NB4 (cell line): ENCODE results near the gene TMEM135.

Experiments used
- DNase-seq: peaks from one replicate; pipeline ENCODE4 v3.0.0; 2010; ENCODE audit warnings: low read depth
- H3K4me3 ChIP-seq: one replicate; pipeline ENCODE4 v1.5.1; 2011; ENCODE audit warnings: mild to moderate bottlenecking, low read depth, low read length, moderate library complexity
- MYC ChIP-seq: IDR thresholded peaks from 2 replicates; pipeline ENCODE4 v1.6.1; 2011; ENCODE audit warnings: low read depth, low read length
- POLR2A ChIP-seq: IDR thresholded peaks from 2 replicates; pipeline ENCODE4 v1.6.1; 2011; ENCODE audit warnings: mild to moderate bottlenecking; ENCODE audit not compliant: insufficient read length; ENCODE audit errors: extremely low read depth
- TF ChIP-seq, protein P1 (sequence below): IDR thresholded peaks from 2 replicates; pipeline ENCODE4 v1.6.1; 2011; ENCODE audit warnings: low read depth, low read length
- TF ChIP-seq, protein P2 (sequence below): IDR thresholded peaks from one replicate; pipeline ENCODE4 v1.5.1; 2012; ENCODE audit warnings: low read depth, low read length

The TMEM135 gene

DNA sequence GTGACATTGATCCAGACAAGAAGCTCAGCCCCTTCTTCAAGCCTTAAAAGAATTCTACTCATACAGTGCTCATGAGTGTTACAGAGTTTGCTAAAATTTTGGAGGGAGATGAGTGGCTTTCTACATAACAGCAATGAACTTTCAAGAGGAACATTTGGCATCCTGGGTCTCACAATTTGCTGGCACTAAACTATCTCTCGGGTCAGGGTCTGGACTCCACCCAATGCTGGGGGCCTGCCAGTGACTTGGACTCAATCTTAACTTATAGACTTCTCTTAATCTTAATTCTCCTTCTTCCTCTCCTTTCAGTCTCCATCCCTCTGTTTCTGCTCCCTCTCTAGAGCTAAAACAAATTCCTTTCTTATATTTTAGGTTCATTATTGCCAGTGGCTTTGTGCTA lies 317.9 kb downstream of the TMEM135 start:
- no peak for DNase-seq
- H3K4me3 ChIP-seq = no peak overlapping the region
- TF ChIP-seq, protein P1, sequence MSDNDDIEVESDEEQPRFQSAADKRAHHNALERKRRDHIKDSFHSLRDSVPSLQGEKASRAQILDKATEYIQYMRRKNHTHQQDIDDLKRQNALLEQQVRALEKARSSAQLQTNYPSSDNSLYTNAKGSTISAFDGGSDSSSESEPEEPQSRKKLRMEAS = no peak
- TF ChIP-seq POLR2A = no peak
- TF ChIP-seq, protein P2, sequence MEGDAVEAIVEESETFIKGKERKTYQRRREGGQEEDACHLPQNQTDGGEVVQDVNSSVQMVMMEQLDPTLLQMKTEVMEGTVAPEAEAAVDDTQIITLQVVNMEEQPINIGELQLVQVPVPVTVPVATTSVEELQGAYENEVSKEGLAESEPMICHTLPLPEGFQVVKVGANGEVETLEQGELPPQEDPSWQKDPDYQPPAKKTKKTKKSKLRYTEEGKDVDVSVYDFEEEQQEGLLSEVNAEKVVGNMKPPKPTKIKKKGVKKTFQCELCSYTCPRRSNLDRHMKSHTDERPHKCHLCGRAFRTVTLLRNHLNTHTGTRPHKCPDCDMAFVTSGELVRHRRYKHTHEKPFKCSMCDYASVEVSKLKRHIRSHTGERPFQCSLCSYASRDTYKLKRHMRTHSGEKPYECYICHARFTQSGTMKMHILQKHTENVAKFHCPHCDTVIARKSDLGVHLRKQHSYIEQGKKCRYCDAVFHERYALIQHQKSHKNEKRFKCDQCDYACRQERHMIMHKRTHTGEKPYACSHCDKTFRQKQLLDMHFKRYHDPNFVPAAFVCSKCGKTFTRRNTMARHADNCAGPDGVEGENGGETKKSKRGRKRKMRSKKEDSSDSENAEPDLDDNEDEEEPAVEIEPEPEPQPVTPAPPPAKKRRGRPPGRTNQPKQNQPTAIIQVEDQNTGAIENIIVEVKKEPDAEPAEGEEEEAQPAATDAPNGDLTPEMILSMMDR = no peak
- no peak for TF ChIP-seq MYC

DNA sequence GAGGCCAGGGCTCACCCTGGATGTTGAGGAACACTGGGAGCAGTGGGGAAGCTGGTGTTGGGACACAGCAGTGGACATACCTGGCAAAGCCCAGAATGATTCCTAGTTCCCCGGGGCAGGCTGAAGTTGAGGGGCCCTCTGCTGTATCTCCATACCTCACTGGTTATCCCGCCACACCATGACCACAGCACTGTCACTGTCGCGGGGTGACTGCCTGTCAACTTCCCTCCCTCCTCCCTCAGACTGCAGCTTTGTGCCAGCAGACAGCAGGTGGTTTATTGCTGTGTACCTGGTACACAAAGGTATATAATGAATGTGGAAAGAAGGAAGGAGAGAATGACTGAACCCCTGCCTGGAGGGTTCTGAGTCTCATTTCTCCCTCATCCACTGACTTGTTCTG lies 318.7 kb downstream of the TMEM135 start:
- no peak for DNase-seq
- no peak overlapping the region for H3K4me3 ChIP-seq
- TF ChIP-seq, protein P1 = no peak
- TF ChIP-seq, protein P2 = no peak
- no peak for TF ChIP-seq POLR2A
- no peak for TF ChIP-seq MYC

DNA sequence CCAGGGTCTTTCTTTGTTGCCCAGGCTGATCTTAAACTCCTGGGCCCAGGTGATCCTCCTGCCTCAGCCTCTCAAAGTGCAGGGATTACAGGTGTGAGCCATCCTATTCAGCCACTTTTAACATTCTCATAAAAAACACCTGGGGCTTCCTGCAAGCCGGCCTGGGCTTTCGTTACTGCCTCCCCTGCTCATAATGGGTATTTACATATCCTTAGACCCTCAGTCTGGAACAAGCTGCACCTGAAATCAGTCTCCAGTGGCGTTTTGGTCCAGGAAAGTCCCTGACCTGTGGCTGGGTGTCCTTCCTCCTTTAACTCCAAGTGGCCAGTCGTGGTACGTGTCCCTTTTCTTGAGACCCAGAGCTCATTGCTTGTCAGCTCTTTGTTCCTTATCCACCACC lies 320.7 kb downstream of the TMEM135 start:
- no peak for TF ChIP-seq POLR2A
- TF ChIP-seq, protein P2 = no peak
- TF ChIP-seq, protein P1 = no peak
- TF ChIP-seq MYC = no peak
- DNase-seq = no peak
- H3K4me3 ChIP-seq = no peak overlapping the region

DNA sequence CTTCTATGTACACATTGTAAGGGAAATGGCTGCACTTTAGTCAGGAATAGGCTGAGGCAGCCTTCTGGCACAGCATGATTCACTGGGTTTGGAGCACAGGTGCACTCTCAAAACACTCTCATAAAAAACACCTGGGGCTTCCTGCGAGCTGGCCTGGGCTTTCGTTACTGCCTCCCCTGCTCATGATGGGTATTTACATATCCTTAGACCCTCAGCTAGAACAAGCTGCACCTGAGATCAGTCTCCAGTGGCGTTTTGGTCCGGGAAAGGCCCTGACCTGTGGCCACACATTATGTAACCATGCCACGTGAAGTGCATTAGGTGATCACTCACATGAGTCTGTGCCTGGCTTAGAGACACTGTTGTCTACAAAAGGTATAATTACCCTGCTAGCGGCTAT lies 321.7 kb downstream of the TMEM135 start:
- DNase-seq = no peak
- TF ChIP-seq, protein P2 = no peak
- TF ChIP-seq, protein P1 = no peak
- TF ChIP-seq MYC (no peak), POLR2A (no peak)
- H3K4me3 ChIP-seq = no peak overlapping the region

DNA sequence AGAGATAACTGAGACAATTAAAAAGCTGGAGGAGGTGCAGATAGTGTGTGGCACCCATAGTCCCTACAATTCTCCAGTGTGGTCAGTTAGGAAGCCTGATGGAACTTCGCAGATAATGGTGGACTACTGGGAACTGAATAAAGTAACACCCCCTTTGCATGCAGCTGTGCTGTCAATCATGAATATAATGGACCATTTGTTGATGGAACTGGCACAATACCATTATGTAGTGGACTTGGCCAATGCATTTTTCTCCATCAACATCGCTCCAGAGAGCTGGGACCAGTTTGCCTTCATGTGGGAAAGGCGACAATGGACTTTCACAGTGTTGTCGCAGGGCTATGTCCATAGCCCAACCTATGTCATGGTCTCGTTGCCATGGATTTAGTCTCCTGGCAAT lies 324.2 kb downstream of the TMEM135 start:
- no peak for DNase-seq
- no peak overlapping the region for H3K4me3 ChIP-seq
- TF ChIP-seq, protein P2 = no peak
- TF ChIP-seq POLR2A (no peak), MYC (no peak)
- TF ChIP-seq, protein P1 = no peak

DNA sequence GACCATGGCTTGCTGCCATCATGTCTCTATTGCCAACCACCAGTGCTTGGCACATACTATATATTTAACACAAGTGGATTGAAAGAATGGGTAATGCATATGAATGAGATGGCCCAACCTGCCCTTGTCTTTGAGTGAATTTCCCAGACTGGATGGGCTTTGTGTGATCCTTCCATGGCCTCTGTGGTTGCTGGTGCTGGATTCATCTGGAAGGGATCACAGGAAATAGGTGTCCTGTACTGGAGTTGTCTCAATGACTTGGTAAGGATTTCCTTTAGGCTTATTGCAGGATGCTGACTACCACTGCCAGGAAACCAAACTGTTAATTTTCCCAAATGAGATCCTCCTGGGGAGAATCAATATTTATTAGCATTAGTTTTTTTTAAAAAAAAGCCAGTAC lies 328.6 kb downstream of the TMEM135 start:
- H3K4me3 ChIP-seq = no peak overlapping the region
- TF ChIP-seq, protein P1 = no peak
- no peak for TF ChIP-seq POLR2A
- no peak for DNase-seq
